PC-3 (cell line): ENCODE data around the gene MIA. TPM values are rescaled to one million over a fixed set of nuclear protein-coding genes. Genes with fewer than 3 reads are reported as not detected.
"Not testable (repeated sequence)": the region's sequence is repeated elsewhere in the genome, so short reads cannot be mapped to it uniquely, and the experiment has no call there.

Source experiments
- ATAC-seq: fragments of 200-7000 bp; cut with Tn5 transposase; 2 replicates; pipeline ENCODE4 v1.9.1; 2020; ENCODE audit warnings: mild to moderate bottlenecking, moderate library complexity
- BruUV-seq: library from RNA; stranded (reverse); fragments of 400-500 nt; replicated peaks from 2 replicates; lab custom pipeline; 2021; lab: Mats Ljungman, UMichigan
- CTCF ChIA-PET: fragments of 300-600 bp; sonication (Branson Sonifier 250); formaldehyde crosslinking; loops from one replicate; lab custom pipeline; 2022; ENCODE audit warnings: antibody characterized with exemption; lab: Charles Lee
- POLR2A ChIA-PET: fragments of 300-600 bp; sonication (Branson Sonifier 250); formaldehyde crosslinking; loops from one replicate; lab custom pipeline; 2022; ENCODE audit warnings: antibody characterized with exemption; ENCODE audit not compliant: unreplicated experiment; lab: Charles Lee
- DNase-seq: peaks from one replicate; pipeline ENCODE4 v3.0.0-alpha.2; 2015
- H2AFZ ChIP-seq: fragments of 300-600 bp; sonication (generic); 2 replicates; pipeline ENCODE4 v1.6.0; 2016; ENCODE audit warnings: antibody characterized with exemption, low read length
- H3F3A ChIP-seq: fragments of 300-600 bp; sonication (generic); one replicate; pipeline ENCODE4 v1.6.0; 2017; ENCODE audit warnings: antibody characterized with exemption, low read length, control low read depth, mild to moderate bottlenecking; ENCODE audit not compliant: unreplicated experiment
- H3K27ac ChIP-seq: fragments of 300-600 bp; sonication (generic); 2 replicates; pipeline ENCODE4 v1.5.1; 2016; ENCODE audit warnings: mild to moderate bottlenecking, low read length
- H3K27me3 ChIP-seq: fragments of 300-600 bp; sonication (generic); 2 replicates; pipeline ENCODE4 v1.6.1; 2016; ENCODE audit warnings: low read length, mixed read lengths
- H3K36me3 ChIP-seq: fragments of 300-600 bp; sonication (generic); 2 replicates; pipeline ENCODE4 v1.6.1; 2016; ENCODE audit warnings: low read depth, mixed run types, low read length, mixed read lengths
- H3K4me1 ChIP-seq: fragments of 300-600 bp; sonication (generic); 2 replicates; pipeline ENCODE4 v1.5.1; 2016; ENCODE audit warnings: low read length; ENCODE audit not compliant: insufficient read depth
- H3K4me2 ChIP-seq: fragments of 300-600 bp; sonication (generic); 2 replicates; pipeline ENCODE4 v1.6.0; 2016; ENCODE audit warnings: low read length
- H3K4me3 ChIP-seq: fragments of 300-600 bp; sonication (generic); 2 replicates; pipeline ENCODE4 v1.5.1; 2016; ENCODE audit warnings: mild to moderate bottlenecking, low read length, mixed read lengths
- H3K79me2 ChIP-seq: fragments of 300-600 bp; sonication (generic); 2 replicates; pipeline ENCODE4 v1.6.1; 2017; ENCODE audit warnings: low read length, mixed read lengths
- H3K9ac ChIP-seq: fragments of 300-600 bp; sonication (generic); 2 replicates; pipeline ENCODE4 v1.6.0; 2016; ENCODE audit warnings: mild to moderate bottlenecking, low read length
- H3K9me2 ChIP-seq: fragments of 300-600 bp; sonication (generic); replicated peaks from 2 replicates; pipeline ENCODE4 v1.6.1; 2016; ENCODE audit warnings: mixed run types, low read length, mixed read lengths
- H3K9me3 ChIP-seq: fragments of 300-600 bp; sonication (generic); 2 replicates; pipeline ENCODE4 v1.6.1; 2016; ENCODE audit warnings: low read length, mixed read lengths
- H4K20me1 ChIP-seq: fragments of 300-600 bp; sonication (generic); 2 replicates; pipeline ENCODE4 v1.6.1; 2016; ENCODE audit warnings: low read length, mixed read lengths
- CTCF ChIP-seq: fragments of 300-600 bp; sonication (generic); conservative IDR thresholded peaks from 2 replicates; pipeline ENCODE4 v1.5.1; 2017; ENCODE audit warnings: antibody characterized with exemption, low read depth, mild to moderate bottlenecking, low read length
- EZH2 ChIP-seq: fragments of 300-600 bp; sonication (generic); IDR thresholded peaks from one replicate; pipeline ENCODE4 v1.6.1; 2017; ENCODE audit warnings: antibody characterized with exemption, mild to moderate bottlenecking, low read length; ENCODE audit not compliant: unreplicated experiment
- EZH2phosphoT487 ChIP-seq: fragments of 300-600 bp; sonication (generic); IDR thresholded peaks from 2 replicates; pipeline ENCODE4 v1.6.1; 2018; ENCODE audit warnings: mild to moderate bottlenecking, antibody characterized with exemption, low read length, borderline replicate concordance
- intact Hi-C: fragments of 100-400 bp; cut with micrococcal nuclease; formaldehyde crosslinking; loops from 2 replicates; pipeline ENCODE4 v1.9.0; 2023
- total RNA-seq: library from RNA; depleted of rRNA; stranded (reverse); fragments of >200 nt; gene quantifications from 2 replicates; pipeline ENCODE4 v1.2.3, GENCODE V29; 2014

The MIA gene
- total RNA-seq, 1 experiment from 2014 or later = not detected

- no peak overlapping the region for H3K4me3 ChIP-seq
- no peak for DNase-seq
- no peaks in the 10 kb centered on the region for H3K79me2 ChIP-seq
- H3K36me3 ChIP-seq = no peaks in the 10 kb centered on the region
- no peaks in the 10 kb centered on the region for H3K9me3 ChIP-seq
- no peak overlapping the region for H2AFZ ChIP-seq
- no peak overlapping the region for H3K4me2 ChIP-seq
- ChIA-PET CTCF (no interaction called here), POLR2A (no interaction called here)
- H3K4me1 ChIP-seq = peaks cover 6% of the 10 kb centered on the region; the same call in 1 of the 2 replicates
- no peaks in the 10 kb centered on the region for H3F3A ChIP-seq
- no peak overlapping the region for H3K9ac ChIP-seq
- H3K9me2 ChIP-seq = no peaks in the 10 kb centered on the region
- no peak for ATAC-seq
- no peak overlapping the region for H3K27ac ChIP-seq
- BruUV-seq = no TSS peak
- intact Hi-C loops = no loop called here
- TF ChIP-seq EZH2 = no peak
- no peak for TF ChIP-seq EZH2phosphoT487
- TF ChIP-seq CTCF = no peak
- H4K20me1 ChIP-seq = no peaks in the 10 kb centered on the region
- H3K27me3 ChIP-seq = no peaks in the 10 kb centered on the region
Measured at GRCh38 chr19:40783711-40784110, 8.4 kb downstream of the MIA start.

- POLR2A ChIA-PET, H3K4me1 ChIP-seq, DNase-seq, H3K4me2 ChIP-seq, H2AFZ ChIP-seq, H3K4me3 ChIP-seq, BruUV-seq, H3K9ac ChIP-seq, intact Hi-C loops, H3K9me2 ChIP-seq, ATAC-seq, H3K9me3 ChIP-seq, H4K20me1 ChIP-seq, H3K79me2 ChIP-seq, CTCF ChIA-PET, H3F3A ChIP-seq, H3K27me3 ChIP-seq, H3K36me3 ChIP-seq, H3K27ac ChIP-seq: not testable (repeated sequence)
Measured at GRCh38 chr19:40784146-40784545, 8.8 kb downstream of the MIA start.

GRCh38 chr19:40785526-40785925 lies 10.2 kb downstream of the MIA start:
- Histone ChIP-seq H4K20me1 (no peaks in the 10 kb centered on the region), H3K27ac (no peak overlapping the region), H3K9me3 (no peaks in the 10 kb centered on the region), H3K79me2 (no peaks in the 10 kb centered on the region), H3K9ac (no peak overlapping the region), H3K4me1 (no peaks in the 10 kb centered on the region), H3K4me2 (no peak overlapping the region), H3K9me2 (no peaks in the 10 kb centered on the region), H3K27me3 (no peaks in the 10 kb centered on the region), H3K36me3 (no peaks in the 10 kb centered on the region), H2AFZ (no peak overlapping the region), H3K4me3 (no peak overlapping the region), H3F3A (no peaks in the 10 kb centered on the region)
- DNase-seq (no peak), ATAC-seq (no peak)
- intact Hi-C loops = no loop called here
- TF ChIP-seq CTCF (no peak), EZH2phosphoT487 (no peak), EZH2 (no peak)
- BruUV-seq = no TSS peak
- POLR2A ChIA-PET = no interaction called here
- CTCF ChIA-PET = no interaction called here
